Upper lobe of right lung (tissue), 1 donor: Measurements from ENCODE around the gene CDK18. TPM values are rescaled to one million over a fixed set of nuclear protein-coding genes. Genes with fewer than 3 reads are reported as not detected.

Experiments used
- ATAC-seq: fragments of 200-7000 bp; cut with Tn5 transposase; one replicate; pipeline ENCODE4 v1.9.1; 2020; ENCODE audit warnings: mild to moderate bottlenecking, moderate library complexity
- DNase-seq: peaks from one replicate; pipeline ENCODE4 v3.0.0-alpha.2; 2020
- H3K27ac ChIP-seq: fragments of 200-600 bp; one replicate; pipeline ENCODE4 v1.8.0; 2022
- H3K27me3 ChIP-seq: fragments of 200-600 bp; one replicate; pipeline ENCODE4 v1.8.0; 2022; ENCODE audit warnings: mild to moderate bottlenecking
- H3K36me3 ChIP-seq: fragments of 200-600 bp; one replicate; pipeline ENCODE4 v1.8.0; 2022
- H3K4me1 ChIP-seq: fragments of 200-600 bp; one replicate; pipeline ENCODE4 v1.8.0; 2022
- H3K4me3 ChIP-seq: fragments of 200-600 bp; one replicate; pipeline ENCODE4 v1.8.0; 2022; ENCODE audit warnings: mild to moderate bottlenecking
- H3K9me3 ChIP-seq: fragments of 200-600 bp; one replicate; pipeline ENCODE4 v1.8.0; 2022
- intact Hi-C: fragments of 100-400 bp; cut with DNase I; formaldehyde crosslinking; loops from one replicate; pipeline ENCODE4 v1.11.0; 2022
- total RNA-seq: library from RNA; stranded (reverse); fragmentation: NEBNext Ultra II Directional; extraction: Animal tissue kit (Norgen Biotek cat#: 25700); gene quantifications from one replicate; pipeline ENCODE4 v1.2.1, GENCODE V29; 2021
- TF ChIP-seq, protein P1 (sequence below): fragments of 200-600 bp; IDR thresholded peaks from one replicate; pipeline ENCODE4 v1.8.0; 2022; ENCODE audit warnings: antibody characterized with exemption
- donor health status: DM: no; HTN: yes; CAD: no; lungs with severe emphysema.

The CDK18 gene
- total RNA-seq, 1 donor from 2014 or later, result 31.6 TPM

DNA sequence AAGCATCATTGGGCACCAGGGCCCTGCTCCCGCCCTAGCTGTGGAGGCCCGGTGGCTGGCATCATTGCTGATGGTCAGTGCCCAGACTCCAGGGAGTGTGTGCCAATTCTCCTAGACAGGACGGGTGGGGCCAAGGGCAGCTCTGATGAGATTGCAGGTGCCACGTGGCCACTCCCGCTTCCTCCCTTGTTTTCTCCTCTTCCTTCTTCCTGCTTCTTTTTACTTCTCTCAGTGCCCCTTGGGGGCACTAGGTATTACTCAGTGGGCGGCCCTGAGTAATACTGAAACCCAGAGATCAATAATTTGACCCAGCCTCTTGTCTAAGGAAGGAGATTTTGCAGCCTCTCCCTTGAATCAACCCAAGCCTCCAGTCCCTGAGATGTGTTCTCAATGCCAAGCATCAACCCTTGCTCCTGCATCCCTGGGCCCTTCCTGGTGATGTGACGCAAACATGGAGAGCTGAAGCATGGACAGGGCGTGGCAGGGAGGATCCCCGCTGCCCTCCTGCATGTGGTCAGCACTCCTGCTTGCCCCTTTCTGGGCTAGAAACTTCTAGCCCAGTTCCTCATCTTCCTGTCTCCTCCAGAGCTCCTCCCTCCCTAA is 32.4 kb downstream of the CDK18 start:
- peaks cover 7% of the 10 kb centered on the region for H3K4me1 ChIP-seq
- H3K27ac ChIP-seq, result no peak overlapping the region
- TF ChIP-seq, protein P1, sequence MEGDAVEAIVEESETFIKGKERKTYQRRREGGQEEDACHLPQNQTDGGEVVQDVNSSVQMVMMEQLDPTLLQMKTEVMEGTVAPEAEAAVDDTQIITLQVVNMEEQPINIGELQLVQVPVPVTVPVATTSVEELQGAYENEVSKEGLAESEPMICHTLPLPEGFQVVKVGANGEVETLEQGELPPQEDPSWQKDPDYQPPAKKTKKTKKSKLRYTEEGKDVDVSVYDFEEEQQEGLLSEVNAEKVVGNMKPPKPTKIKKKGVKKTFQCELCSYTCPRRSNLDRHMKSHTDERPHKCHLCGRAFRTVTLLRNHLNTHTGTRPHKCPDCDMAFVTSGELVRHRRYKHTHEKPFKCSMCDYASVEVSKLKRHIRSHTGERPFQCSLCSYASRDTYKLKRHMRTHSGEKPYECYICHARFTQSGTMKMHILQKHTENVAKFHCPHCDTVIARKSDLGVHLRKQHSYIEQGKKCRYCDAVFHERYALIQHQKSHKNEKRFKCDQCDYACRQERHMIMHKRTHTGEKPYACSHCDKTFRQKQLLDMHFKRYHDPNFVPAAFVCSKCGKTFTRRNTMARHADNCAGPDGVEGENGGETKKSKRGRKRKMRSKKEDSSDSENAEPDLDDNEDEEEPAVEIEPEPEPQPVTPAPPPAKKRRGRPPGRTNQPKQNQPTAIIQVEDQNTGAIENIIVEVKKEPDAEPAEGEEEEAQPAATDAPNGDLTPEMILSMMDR, result no peak
- no peaks in the 10 kb centered on the region for H3K36me3 ChIP-seq
- DNase-seq (peak; percentile 67), ATAC-seq (peak; percentile 65)
- intact Hi-C loops, result no loop called here
- H3K27me3 ChIP-seq, result no peaks in the 10 kb centered on the region
- no peaks in the 10 kb centered on the region for H3K9me3 ChIP-seq
- H3K4me3 ChIP-seq, result no peak overlapping the region

DNA sequence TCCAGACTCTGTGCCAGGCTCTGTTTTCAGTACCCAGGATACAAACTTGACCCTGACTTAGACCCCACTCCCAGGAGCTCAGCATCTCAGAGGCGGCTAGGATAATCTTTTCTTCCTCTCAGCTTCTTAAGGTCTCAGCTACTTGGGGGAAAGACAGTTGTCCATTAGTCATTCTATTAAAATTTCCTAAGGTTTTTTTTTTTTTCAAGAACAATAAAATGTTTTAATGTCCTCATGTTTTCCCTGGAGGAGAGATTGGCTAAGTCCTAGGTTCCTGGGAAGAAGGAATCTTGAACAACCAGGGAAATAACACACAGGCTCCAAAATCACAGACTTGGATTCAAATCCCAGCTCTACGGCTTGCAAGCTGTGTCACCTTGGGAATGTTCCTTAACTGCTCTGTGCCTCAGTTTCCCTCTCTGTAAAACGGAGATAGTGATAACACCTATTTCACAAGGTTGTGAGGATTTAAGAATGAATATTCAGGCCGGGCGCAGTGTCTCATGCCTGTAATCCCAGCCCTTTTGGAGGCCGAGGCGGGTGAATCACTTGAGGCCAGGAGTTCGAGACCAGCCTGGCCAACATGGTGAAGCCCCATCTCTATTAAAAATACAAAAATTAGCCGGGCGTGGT is 33.0 kb downstream of the CDK18 start:
- ATAC-seq, result no peak
- DNase-seq, result no peak
- H3K27me3 ChIP-seq, result no peaks in the 10 kb centered on the region
- H3K4me3 ChIP-seq, result no peak overlapping the region
- no peaks in the 10 kb centered on the region for H3K36me3 ChIP-seq
- peaks cover 7% of the 10 kb centered on the region for H3K4me1 ChIP-seq
- intact Hi-C loops, result no loop called here
- TF ChIP-seq, protein P1, result no peak
- no peak overlapping the region for H3K27ac ChIP-seq
- no peaks in the 10 kb centered on the region for H3K9me3 ChIP-seq

DNA sequence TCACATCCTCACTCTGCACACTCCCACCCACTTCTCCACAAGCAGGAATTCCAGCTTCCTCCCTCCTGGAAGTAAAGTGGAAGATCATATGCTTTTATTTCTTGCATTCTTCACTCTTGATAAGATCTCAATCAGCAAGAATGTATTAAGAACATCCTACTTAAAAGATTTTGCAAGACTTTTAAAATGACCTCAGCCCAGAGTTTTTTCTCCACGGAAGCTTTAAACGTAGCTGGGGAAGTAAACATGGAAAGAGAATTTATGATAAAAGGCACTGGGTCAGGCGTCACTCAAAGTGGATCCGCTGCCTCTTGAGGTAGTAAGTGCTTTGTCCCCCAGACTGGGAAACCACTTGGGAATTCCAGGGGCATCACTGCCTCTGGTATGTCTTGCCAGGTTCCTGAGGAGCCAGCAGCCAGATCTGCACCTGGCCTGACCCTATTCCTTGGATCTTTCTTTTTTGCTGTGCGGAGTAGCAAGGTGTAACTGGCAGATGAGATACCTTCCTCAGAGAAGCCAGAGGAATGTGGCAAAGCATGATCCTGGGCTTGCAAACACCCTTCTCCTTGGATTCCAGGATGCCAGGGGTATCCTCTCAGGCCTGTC is 33.9 kb downstream of the CDK18 start:
- intact Hi-C loops, result no loop called here
- no peak overlapping the region for H3K27ac ChIP-seq
- ATAC-seq, result no peak
- H3K36me3 ChIP-seq, result no peaks in the 10 kb centered on the region
- peaks cover 12% of the 10 kb centered on the region for H3K4me1 ChIP-seq
- DNase-seq, result no peak
- TF ChIP-seq, protein P1, result no peak
- H3K27me3 ChIP-seq, result no peaks in the 10 kb centered on the region
- H3K9me3 ChIP-seq, result no peaks in the 10 kb centered on the region
- no peak overlapping the region for H3K4me3 ChIP-seq

DNA sequence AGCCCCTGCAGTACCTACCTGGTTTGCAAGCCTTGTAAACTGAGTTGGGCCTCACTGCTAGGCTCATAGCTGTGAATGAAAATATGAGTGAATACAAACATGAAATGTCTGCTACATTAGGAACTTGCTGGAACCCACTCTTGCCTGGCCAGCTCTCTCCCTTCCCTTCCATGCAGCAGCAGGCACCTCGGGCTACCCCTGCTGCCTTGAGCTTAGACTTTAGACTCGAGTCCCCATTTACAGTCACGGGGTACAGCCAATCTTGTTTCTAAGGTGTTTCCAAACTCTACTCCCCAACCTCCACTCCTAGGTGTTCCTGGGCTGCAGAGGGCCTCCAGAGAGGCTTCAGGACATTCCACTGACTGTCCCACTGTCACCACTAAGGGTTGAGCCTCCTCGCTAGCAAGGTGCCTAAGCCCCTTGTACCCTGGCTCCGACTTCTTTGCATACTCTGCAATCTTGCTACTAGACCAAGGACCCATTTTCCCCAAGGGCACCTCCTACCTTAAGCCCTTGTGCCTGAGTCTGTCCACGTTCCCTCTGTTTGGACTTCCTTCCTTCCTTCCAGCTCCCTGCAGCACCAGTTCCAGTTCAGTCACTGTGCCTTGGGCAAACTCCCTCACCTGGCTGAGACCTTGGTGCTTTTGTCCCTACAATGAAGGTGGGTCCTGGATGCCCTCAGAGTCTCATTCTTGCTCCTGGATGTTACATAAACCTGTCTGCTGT is 36.9 kb downstream of the CDK18 start:
- Histone ChIP-seq H3K27ac (no peak overlapping the region), H3K9me3 (no peaks in the 10 kb centered on the region), H3K4me1 (peaks cover 21% of the 10 kb centered on the region), H3K4me3 (no peak overlapping the region), H3K36me3 (no peaks in the 10 kb centered on the region), H3K27me3 (no peaks in the 10 kb centered on the region)
- ATAC-seq, result no peak
- intact Hi-C loops, result no loop called here
- no peak for DNase-seq
- TF ChIP-seq, protein P1, result no peak

DNA sequence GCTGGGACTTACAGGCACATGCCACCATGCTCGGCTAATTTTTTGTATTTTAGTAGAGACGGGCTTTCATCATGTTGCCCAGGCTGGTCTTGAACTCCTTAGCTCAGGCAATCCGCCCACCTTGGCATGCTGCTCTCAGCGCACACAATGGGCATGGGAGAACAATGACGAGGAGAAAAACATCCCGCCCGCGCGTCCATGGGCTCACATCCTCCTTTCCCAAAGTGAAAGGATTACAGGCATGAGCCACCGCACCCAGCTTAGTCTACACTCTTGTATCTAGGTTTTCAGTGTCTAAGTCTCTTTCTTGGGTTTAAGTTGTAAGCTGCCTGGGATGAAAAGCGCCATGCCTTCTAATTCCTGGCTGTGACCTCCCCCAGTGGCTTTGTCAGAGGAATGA is 37.9 kb downstream of the CDK18 start:
- Histone ChIP-seq H3K27me3 (no peaks in the 10 kb centered on the region), H3K4me1 (peaks cover 21% of the 10 kb centered on the region), H3K27ac (peak overlapping the region; percentile 77), H3K4me3 (no peak overlapping the region), H3K36me3 (no peaks in the 10 kb centered on the region), H3K9me3 (no peaks in the 10 kb centered on the region)
- DNase-seq (no peak), ATAC-seq (no peak)
- TF ChIP-seq, protein P1, result no peak
- intact Hi-C loops, result no loop called here
